Activated CD8-positive, alpha-beta memory T cell treated with anti-CD3 and anti-CD28 coated beads, Interleukin-2, amount 50 U/mL, for 4 hours (primary cell): ENCODE data around the gene ZNF282.

ENCODE experiments used
- DNase-seq: peaks from one replicate; pipeline ENCODE4 v3.0.0-alpha.2; 2020

The ZNF282 gene

GRCh38 chr7:149194799-149195179, 557 bp upstream of the ZNF282 start:
- no peak for DNase-seq

GRCh38 chr7:149196151-149196704, 882 bp downstream of the ZNF282 start:
- no peak for DNase-seq

GRCh38 chr7:149196705-149197171, 1.4 kb downstream of the ZNF282 start:
- no peak for DNase-seq

GRCh38 chr7:149197675-149198074, 2.3 kb downstream of the ZNF282 start:
- no peak for DNase-seq

- DNase-seq, result no peak
These were observed 2.9 kb downstream of the ZNF282 start for GRCh38 chr7:149198161-149198816.

- DNase-seq, result no peak
These were observed 4.1 kb downstream of the ZNF282 start for GRCh38 chr7:149199234-149199995.

- DNase-seq, result no peak
These were observed 7.5 kb downstream of the ZNF282 start for GRCh38 chr7:149202831-149203231.

GRCh38 chr7:149205690-149206381, 10.5 kb downstream of the ZNF282 start:
- DNase-seq, result no peak

- no peak for DNase-seq
These were observed 12.1 kb downstream of the ZNF282 start for GRCh38 chr7:149207324-149208035.

- DNase-seq, result peak; percentile 67
These were observed 14.3 kb downstream of the ZNF282 start for GRCh38 chr7:149209518-149210269.

- no peak for DNase-seq
These were observed 15.2 kb downstream of the ZNF282 start for GRCh38 chr7:149210551-149210950.

- DNase-seq, result no peak
These were observed 18.8 kb downstream of the ZNF282 start for GRCh38 chr7:149214020-149214720.

GRCh38 chr7:149216402-149216801, 21.1 kb downstream of the ZNF282 start:
- DNase-seq, result no peak

GRCh38 chr7:149217570-149217969, 22.2 kb downstream of the ZNF282 start:
- no peak for DNase-seq

- no peak for DNase-seq
These were observed 23.4 kb downstream of the ZNF282 start for GRCh38 chr7:149218469-149219420.

GRCh38 chr7:149220534-149220933, 25.2 kb downstream of the ZNF282 start:
- no peak for DNase-seq

- no peak for DNase-seq
These were observed 27.8 kb downstream of the ZNF282 start for GRCh38 chr7:149223176-149223575.

- no peak for DNase-seq
These were observed 28.4 kb downstream of the ZNF282 start for GRCh38 chr7:149223761-149224160.

GRCh38 chr7:149224352-149224751, 29.0 kb downstream of the ZNF282 start:
- DNase-seq, result no peak

GRCh38 chr7:149225106-149225505, 29.8 kb downstream of the ZNF282 start:
- no peak for DNase-seq
